ENCODE data around the gene NLN.

Gene NLN

DNA sequence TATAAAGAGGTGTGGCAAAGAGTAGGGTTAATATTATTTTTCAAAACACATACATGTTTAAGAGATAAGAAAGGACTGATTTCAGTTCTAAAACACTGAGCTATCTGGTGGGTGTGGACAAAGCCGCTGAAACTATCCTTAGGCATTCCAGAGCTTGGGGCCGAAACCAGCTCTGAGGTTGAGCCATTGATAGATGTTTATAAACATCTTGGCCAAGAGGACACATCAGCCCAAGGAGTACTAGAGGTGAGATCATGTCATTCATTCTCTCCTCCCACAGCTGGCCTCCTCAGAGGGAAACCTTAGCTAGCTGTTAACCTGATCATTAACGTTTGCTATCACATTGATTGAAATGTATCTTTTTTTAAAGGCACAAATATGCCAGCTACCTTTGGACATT lies 89.9 kb downstream of the NLN start:
- DNase-seq: no peak

DNA sequence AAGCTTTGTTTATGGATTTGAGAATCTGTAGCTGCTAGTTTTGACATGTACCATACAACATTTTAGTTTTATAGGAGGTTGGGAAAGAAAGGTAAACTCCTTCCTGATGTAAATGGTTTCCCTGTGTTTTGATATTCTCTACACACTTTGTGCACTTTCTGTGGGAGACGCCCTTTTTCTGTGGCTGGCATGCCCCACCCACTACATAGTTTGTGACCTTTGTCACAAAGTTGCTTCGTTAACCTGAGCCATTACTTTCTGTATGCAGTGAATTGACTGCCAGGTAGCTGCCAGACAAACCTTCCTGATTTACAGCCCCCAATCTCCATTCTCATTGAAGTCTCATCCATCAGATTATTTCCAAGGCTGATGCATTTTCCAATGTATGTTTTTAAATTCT lies 90.6 kb downstream of the NLN start:
- no peak for DNase-seq

DNA sequence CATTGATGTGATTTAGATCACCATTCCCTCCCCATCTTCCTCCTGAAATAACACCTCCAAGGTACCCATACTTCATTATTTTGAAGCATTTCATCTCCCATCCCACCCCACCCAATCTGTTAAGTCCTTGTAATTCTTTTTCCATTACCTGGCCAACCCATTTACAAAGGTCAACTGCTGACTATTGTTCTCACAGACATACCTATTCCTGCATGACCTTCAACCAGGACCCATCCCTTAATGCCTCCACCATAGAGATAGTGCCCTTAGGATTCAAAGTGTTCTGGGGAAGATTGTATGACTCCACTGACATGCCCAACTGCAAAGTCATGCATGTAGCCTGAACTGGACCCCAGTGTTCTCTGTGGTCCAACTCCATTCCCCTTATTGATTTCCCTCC lies 91.2 kb downstream of the NLN start:
- DNase-seq: no peak

DNA sequence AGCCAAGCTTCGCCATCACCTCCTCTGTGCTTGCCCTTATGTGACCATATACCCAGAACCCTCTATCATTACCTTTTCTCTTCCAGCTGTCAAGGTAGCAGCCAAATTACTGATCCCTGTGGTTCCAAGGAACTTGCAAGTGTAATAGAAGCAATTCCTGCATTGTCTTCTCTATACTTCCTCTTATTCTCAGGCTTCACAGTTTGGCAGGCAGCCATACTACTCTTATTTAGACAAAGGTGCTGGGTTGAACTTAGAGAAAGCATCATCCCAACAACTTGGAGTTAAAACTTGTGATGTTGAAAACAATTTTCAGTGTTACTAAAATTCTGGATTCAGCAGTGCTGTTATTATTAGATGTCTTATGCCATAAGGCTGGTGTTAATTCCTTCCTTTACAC lies 93.2 kb downstream of the NLN start:
- no peak for DNase-seq

DNA sequence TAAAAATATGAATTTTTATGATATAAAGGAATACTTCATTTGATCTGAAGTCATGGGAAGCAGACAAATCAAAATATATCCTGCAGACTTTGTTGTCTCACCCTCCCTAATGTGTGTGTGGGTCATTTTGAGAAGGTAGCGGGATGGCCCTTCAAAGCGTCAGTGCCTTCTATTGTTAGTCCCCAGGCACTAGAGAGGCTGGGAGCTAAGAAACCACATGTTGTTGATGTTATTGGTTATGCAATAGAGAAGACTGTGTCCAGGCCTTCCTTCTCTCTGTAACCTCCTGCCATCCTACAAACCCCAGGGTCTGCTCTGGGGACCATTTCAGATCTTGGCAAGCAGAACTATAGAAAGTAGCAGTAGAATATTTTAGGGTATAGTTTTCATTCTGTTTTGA lies 94.7 kb downstream of the NLN start:
- no peak for DNase-seq

DNA sequence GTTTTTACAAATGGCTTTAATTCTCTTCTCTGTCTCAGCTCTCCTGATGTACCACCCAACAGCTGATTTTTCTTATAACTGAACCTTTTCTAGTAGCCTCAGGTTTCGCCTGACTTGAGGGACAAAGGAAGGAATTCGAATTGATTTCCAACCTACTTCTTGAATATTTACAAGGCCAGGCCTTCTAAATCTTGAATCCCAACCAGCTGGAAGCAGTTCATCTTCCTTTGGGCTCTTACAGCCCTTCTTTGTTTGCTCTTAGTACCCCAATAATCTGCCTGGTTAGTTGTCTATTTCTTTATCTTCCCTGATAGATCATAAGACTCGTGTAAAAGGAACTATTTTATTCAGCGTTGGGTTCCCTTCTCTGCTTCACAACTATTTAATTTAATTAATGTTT lies 95.9 kb downstream of the NLN start:
- no peak for DNase-seq

DNA sequence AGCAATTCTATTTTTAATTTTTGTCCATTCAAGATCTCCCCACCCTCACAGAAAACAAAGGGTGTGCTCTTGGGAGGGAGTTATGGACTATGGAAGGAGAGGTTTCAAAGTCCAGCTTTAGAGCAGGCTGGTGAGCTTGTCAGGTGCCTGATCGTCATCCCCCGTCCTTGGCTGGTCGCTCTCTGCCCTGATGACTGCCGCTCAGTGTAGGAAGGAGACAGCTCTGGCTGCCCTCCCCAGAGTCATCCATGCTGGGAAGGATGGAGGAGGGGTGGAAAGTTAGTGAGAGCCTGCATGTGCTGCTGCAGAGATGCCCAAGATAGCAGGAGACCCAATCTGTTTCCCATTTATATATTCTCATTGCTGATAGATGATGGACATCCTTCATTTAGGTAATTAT lies 96.6 kb downstream of the NLN start:
- no peak for DNase-seq

DNA sequence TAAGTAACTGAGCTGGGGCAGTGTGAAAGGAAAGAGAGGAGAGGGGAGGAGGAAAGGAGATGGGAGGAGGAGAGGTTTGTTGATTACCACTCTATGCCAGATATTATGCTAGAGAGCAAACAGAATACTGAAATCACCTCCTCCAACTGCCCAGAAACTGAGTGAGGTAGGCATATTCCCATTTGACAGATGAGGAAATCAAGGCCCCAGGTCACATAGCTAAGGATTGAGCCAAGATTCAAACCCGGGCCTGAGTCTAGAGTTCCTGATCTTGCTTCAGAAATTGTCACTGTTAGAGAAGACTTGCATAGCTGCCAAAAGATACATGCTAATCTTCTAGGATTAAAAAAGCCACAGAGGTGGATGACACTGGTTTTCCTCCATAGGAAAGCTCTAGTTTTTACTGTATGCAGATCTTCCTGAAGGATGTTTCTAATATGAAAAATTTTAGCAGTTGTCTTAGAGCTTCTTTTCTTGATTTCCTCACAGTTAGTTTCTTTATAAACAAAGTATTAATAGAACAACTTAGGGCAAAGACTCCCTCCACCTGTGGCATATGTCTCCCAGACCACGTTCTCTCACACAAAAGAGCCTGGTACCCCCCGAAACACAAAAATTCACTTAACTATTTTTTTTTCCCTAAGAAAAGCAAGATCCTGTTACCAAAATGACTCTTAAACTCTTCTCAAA lies 97.4 kb downstream of the NLN start:
- no peak for DNase-seq

DNA sequence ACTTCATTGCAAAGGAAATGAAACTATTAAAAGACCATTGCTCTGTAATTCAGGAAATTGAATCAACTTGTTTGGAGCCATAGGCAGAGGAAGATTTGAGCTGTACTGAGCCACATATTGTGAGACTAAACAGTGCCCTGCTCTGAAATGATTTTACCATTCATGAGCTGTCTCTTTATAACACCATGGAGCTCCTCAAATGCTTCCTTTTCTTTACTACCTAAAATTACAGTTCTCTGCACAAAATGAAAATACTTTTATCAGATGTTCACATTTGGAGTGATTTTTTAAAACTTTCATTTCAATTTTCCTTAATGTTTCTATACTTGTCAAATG lies 97.9 kb downstream of the NLN start:
- no peak for DNase-seq

DNA sequence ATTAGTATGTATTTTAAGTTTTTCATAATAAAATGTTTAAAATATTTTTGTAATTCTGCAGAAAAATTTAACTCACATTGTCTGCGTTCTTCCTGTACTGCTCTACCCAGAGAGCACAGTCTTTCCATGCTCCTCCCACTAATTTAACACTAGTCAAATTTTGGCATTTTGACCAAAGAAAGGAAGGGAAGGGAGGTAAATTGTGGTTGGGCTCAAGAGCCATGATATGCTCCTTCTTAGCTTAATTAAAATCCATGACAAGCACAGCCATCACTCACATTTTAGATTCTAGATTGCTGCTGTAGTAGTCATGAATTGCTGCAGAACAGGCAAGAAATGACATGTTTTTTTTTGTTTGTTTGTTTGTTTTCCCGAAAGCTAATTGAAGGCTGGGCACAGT lies 98.4 kb downstream of the NLN start:
- DNase-seq: no peak

DNA sequence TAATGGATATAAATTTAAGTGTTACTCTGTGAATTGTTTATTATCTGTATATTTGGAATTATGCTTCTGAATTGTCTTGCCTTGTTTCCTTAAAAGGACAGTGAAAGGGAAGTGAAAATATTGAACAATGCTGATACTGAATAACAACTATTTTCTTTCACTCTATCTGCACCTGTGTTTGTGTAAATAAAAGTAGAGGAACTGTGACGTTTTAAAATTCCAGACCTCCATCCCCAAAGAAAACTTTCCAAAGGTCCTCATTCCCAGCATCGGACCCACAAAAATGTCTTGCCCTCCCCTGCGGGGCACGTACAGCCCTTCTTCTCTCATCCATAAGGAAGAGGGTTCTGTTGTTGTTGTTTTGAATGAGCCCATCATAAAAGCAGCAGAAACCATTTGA lies 100.0 kb downstream of the NLN start:
- no peak for DNase-seq

DNA sequence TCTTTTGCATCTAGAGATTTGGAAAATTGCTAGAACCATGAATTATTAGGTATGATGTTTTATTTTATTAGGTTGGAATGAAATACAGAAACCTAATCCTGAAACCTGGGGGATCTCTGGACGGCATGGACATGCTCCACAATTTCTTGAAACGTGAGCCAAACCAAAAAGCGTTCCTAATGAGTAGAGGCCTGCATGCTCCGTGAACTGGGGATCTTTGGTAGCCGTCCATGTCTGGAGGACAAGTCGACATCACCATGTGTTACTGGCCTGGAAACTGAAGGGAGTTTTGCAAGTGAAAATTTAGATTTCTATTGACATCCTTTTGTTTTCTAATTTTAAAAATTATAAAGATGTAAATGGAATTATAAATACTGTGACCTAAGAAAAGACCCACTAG lies 100.7 kb downstream of the NLN start:
- DNase-seq: no peak

DNA sequence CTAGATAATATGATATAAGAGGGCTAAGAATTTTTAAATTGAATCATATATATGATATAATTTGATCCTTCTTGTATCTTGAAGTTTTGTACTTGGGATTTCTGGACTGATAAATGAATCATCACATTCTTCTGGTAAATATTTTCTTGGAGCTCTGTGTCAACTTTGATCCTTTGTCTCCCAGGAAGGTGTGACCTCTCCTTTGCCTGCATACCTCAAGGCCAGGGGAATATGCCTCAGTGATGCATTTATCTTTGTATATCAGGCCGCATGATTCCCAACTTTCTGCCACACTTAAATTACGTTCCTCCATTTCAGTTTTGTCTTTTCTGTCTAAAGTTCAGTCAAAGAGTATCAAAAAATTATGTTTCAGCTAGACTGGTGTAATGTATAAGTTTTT lies 101.2 kb downstream of the NLN start:
- no peak for DNase-seq

DNA sequence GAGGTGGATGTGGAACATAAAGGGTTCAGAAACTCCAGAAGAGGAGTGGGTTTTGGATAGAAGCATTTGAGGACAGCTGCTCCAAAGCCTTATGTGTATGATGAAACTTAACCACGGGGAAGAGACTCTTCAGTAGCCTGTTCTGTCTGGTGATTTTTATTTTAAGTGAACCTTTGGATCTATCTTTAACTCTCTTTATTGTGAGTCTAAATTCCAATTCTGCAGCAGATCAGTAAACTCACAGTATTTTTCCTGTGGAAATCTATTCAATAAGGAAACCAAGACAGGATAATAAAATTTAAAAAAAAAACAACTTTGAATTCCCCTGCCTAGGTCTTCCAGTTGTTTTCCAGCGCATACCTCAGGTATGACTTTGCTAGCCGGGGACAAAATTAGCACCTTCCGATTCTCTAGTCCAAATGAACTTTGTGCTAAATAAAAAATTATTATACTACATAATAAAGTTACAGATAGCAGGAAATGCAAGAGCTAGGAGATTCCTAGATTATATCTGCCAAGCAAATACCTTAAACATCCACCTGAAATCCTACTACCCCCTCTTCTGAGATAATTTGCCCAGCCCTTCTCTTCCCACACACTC lies 101.9 kb downstream of the NLN start:
- no peak for DNase-seq

DNA sequence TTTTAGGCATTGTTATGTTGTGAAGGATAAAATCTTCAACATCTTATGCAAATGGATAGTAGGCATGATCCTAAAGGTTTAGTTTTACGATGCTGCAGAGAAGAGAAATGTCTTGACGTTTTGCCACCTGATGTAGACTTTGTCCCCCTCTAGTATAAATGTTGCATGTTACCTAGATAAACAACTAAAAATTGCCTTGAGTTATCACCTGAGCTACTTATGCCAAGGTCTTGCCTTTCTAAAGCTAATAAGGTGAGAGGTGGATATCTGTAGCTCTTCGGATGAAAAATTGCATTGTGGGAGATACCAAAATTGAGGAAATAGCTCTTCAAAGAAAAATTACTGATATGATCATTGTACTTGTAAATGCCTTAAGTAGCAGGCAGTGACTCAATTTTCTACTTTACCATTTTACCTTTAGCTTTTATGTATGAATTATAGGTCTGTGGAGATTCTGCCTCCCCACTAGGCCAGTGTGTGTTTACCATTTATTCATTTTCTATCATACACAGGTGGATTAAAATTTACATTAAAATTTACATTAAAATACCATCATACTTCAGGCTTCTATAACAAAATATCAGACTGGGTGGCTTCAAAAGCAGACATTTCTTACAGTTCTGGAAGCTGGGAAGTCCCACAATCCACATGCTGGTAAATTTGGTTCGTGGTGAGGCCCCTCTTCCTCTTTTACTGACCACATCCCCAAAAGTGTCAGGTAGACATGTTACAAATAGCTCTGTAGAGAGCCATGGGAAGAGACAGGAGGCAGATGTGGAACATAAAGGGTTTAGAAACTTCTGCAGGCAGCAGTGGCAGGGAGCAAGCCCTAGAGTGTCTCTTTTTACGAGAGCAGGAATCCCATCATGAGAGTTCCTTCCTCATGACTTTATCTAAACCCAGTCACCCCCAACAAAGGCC lies 103.7 kb downstream of the NLN start:
- peak; percentile 24 for DNase-seq

DNA sequence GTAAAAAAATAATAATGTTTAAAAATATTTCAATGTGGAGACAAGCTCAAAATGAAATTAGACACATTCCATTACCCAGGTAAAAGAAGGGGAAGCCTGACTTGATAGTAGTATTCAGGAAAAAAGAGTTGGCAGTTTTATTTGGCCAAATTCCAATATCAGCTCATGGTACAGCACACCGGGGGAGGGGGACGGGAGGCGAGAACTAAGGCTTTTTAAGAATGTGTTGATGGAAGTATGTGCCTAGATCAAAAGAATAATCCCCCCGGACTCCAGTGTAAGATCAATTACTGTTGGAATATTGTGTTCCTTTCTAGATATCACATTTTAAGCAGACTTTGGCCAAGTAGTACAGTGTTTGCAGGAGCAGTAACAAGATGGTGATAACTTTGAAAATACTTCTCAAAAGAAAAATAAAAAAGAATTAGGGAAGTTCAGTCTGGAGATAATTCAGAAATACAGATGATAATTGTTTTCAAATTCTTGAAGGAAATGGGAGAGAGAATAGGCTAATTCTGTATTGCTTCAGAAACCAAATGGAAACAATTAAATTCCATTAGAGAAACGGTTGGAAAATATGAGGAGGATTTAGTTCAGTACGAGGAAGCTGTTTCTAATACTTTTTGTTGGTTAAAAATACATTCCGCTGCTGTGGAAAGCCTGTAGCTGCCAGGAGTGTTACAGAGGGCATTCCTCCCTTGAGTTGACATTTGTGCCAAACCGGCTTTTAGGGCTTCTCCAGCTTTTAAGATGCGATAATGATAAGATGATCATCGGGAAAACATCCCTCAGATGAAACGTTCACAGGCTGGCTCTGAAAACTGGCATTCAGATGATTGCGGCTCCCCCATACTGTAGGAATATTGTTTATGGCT lies 106.3 kb downstream of the NLN start:
- DNase-seq: no peak

DNA sequence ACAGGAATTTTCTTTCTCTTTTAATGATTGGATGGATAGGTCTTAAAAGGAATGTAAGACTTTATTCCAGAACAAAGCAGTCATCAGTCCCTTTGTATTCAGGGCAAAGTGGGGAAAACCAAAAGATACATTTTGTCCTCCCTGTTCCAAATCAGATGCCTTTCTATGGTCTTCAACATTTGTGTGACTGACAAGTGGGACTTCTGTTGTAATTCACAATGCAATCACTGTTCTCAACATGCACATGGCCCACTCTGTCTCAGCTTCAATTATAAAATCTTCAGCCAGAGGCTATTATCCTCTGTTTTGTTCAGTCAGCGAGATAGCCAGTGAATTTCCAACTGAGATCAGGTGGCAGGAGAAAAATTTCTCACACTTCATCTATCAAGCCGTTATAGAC lies 108.9 kb downstream of the NLN start:
- no peak for DNase-seq

DNA sequence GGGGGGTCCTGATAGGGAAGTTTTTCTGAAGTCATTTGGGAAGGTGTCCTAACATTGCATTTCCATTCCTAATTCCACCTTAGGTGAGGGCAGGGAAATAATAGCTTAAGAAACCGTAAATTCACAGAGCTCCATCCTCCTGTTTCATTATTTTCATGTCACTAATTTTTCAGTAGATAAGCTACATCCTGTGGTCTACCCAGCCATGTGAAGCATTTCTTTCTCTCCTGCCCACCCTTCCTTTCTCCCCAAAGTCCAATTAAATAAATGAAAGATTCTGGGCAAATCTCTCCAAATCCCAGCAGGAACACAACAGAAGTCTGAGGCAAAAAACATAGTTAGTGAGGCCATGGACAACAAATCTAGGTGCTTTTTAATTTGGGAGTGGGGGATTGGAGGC lies 109.3 kb downstream of the NLN start:
- no peak for DNase-seq

DNA sequence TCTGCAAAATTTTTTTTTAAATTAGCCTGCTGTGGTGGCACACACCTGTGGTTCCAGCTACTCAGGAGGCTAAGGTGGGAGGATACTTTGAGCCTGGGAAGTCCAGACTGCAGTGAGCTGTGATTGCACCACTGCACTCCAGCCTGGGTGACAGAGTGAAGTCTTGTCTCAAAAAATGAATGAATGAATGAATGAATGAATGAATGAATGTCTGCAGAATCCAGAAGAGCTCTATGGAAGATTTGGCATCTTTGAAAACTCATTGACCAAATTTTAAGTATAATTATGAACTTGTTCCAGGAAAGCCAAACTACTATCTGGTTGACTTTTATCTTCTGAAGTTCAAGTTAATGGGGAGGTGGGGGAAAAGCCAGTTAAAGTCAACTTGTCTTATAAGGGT lies 110.1 kb downstream of the NLN start:
- no peak for DNase-seq

DNA sequence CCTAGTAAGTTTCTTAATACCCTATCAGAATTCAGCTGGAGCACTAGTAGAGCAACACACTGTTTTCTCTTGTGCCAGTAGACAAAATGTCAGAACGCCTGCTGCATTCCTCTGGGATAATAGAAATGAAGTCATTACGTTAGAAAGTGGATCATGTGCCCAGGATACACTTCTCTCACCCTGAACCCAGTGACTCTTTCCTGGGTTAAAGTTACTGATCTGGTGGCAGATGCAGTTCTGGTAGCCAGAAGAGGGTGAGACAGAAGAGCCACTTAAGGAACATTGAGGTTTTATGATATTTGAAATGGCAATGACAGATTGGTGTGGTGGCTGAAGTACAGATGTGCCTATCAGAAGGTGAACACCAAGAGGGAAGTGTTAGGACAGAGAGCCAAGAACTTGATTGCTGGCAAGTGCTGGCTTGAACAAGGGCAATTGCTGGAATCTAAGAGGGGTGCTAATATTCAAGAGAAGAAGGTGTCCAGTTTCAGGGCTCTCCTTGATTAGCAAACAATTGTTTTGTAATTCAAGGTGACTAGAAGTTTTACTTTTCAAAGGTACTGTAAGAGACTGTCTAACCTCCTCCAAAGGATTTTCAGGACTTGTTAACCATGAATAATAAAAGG lies 110.7 kb downstream of the NLN start:
- no peak for DNase-seq

DNA sequence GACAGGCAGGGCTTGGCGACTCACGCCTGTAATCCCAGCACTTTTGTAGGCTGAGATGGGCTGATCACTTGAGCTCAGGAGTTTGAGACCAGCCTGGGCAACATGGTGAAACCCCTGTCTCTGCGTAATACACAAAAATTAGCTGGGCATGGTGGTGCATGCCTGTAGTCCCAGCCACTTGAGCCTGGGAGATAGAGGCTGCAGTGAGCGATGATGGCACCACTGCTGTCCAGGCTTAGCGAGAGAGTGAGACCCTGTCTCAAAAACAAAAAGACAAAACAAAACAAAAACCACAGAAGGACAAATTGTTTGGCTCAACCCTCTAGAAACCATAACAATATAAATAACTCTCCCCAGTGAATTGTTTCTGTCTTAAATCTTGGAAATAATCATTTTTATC lies 111.8 kb downstream of the NLN start:
- no peak for DNase-seq

DNA sequence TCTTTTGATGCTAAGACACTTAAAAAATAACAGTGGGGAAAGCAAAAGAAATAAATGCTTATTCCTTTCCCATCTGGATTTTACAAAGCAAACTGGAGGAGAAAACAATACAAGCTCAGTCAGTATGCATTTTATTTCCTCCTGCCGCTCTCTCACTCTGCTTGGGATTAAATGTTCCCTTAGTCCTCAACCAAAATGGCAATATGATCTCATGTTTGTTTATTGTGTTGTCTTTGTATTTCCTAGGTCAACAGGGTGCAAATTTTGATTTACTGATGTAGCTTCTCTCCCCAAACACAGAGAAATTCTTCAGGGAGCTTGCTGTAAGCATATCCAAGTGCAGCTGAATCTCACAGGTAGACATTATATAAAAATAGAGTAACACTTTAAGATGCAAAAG lies 112.3 kb downstream of the NLN start:
- DNase-seq: no peak

DNA sequence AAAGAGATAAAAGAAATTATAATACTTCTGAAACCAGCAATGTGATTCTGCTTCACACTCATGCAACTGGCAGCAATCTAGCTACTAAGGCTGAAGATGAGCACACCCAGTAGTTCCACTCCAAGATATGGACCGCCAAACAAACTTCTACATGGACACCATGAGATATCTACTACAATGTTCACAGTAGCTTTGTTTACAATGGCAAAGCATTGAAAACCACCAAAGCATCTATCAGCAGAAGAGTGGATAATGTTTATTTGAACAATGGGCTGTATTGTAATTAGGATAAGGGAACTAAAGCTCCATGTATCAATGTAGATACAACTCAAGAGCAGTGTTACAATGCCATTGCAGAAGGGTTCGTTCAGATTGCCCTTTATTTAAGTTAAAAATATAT lies 113.2 kb downstream of the NLN start:
- DNase-seq: no peak

All from CD4-positive, alpha-beta T cell treated with Interleukin-15 for 1 hour (primary cell).